GM10266 (cell line): Measurements from ENCODE around the gene PPP6C.
"Not testable (repeated sequence)": the region's sequence is repeated elsewhere in the genome, so short reads cannot be mapped to it uniquely, and the experiment has no call there.

Experiments used
- DNase-seq: peaks from one replicate; pipeline ENCODE4 v3.0.0; 2012; ENCODE audit errors: extremely low spot score
- CTCF ChIP-seq: IDR thresholded peaks from 2 replicates; pipeline ENCODE4 v1.5.1; 2012; ENCODE audit warnings: mild to moderate bottlenecking, low read depth; ENCODE audit not compliant: control insufficient read depth, insufficient read depth; ENCODE audit errors: missing control alignments

Gene PPP6C

GRCh38 chr9:125227761-125228160 is 38.2 kb upstream of the PPP6C start:
- DNase-seq, result no peak
- TF ChIP-seq CTCF, result no peak

GRCh38 chr9:125224858-125225257 is 35.3 kb upstream of the PPP6C start:
- DNase-seq, result not testable (repeated sequence)

GRCh38 chr9:125218621-125219020 is 29.0 kb upstream of the PPP6C start:
- TF ChIP-seq CTCF, result no peak
- no peak for DNase-seq

GRCh38 chr9:125214186-125214585 is 24.6 kb upstream of the PPP6C start:
- no peak for TF ChIP-seq CTCF
- DNase-seq, result no peak

- DNase-seq, result no peak
- no peak for TF ChIP-seq CTCF
Observed at GRCh38 chr9:125204477-125204876, 14.9 kb upstream of the PPP6C start.

- DNase-seq, result no peak
- TF ChIP-seq CTCF, result no peak
Observed at GRCh38 chr9:125202846-125203618, 13.4 kb upstream of the PPP6C start.

- TF ChIP-seq CTCF, result no peak
- DNase-seq, result peak; percentile 91
Observed at GRCh38 chr9:125200216-125201047, 10.8 kb upstream of the PPP6C start, which contains the start of gene RABEPK. Gene RABEPK (plus strand): TSS chr9:125200542. CDS start chr9:125203014, 2,472 bp downstream.

- not testable (repeated sequence) for DNase-seq
Observed at GRCh38 chr9:125195591-125195990, 6.0 kb upstream of the PPP6C start.

GRCh38 chr9:125194466-125194865 is 4.9 kb upstream of the PPP6C start:
- not testable (repeated sequence) for DNase-seq
